CD4-positive, CD25-positive, alpha-beta regulatory T cell (primary cell): ENCODE measurements around the gene INVS. TPM values are rescaled to one million over a fixed set of nuclear protein-coding genes. Genes with fewer than 3 reads are reported as not detected.

Experiments
- ATAC-seq, 2 donors: fragments of 150-1000 bp; cut with Tn5 transposase; one replicate each; pipeline ENCODE4 v1.10.0; 2021; ENCODE audit warnings: low read depth in 2 of 2, moderate number of reproducible peaks in 2 of 2, moderate library complexity in 1 of 2
- DNase-seq, 3 donors: peaks; one replicate each; pipeline versions ENCODE4 v3.0.0 to v3.0.0-alpha.2; 2012 to 2022; ENCODE audit warnings: mixed read lengths in 1 of 3
- H3K27ac ChIP-seq: one replicate; pipeline ENCODE4 v1.7.0; 2013; ENCODE audit warnings: mild to moderate bottlenecking, low read length; ENCODE audit not compliant: insufficient read depth, poor library complexity, severe bottlenecking
- H3K27me3 ChIP-seq: one replicate; pipeline ENCODE4 v1.7.0; 2013; ENCODE audit warnings: low read length; ENCODE audit not compliant: control insufficient read depth, insufficient read depth
- H3K36me3 ChIP-seq: one replicate; pipeline ENCODE4 v1.7.0; 2013; ENCODE audit warnings: mild to moderate bottlenecking, low read length, moderate library complexity; ENCODE audit not compliant: control insufficient read depth, insufficient read depth
- H3K4me1 ChIP-seq: 2 replicates; pipeline ENCODE4 v1.7.0; 2013; ENCODE audit warnings: mild to moderate bottlenecking, low read length; ENCODE audit not compliant: insufficient read depth, control insufficient read depth, poor library complexity, severe bottlenecking
- H3K4me3 ChIP-seq: one replicate; pipeline ENCODE4 v1.7.0; 2013; ENCODE audit warnings: low read depth, mild to moderate bottlenecking, low read length, moderate library complexity
- H3K9me3 ChIP-seq, 2 experiments: 1 replicate in 1 of 2; 2 replicates in 1 of 2; pipeline ENCODE4 v1.7.0; 2013; ENCODE audit warnings: low read length in 2 of 2, mild to moderate bottlenecking in 1 of 2, moderate library complexity in 1 of 2; ENCODE audit not compliant: control insufficient read depth in 2 of 2
- H3K27ac Mint-ChIP-seq, 3 donors: one replicate each; pipeline ENCODE4 v1.8.0; 2020 to 2022; ENCODE audit warnings: mild to moderate bottlenecking in 3 of 3, mixed read lengths in 3 of 3, moderate library complexity in 2 of 3
- H3K27me3 Mint-ChIP-seq: one replicate; pipeline ENCODE4 v1.8.0; 2022; ENCODE audit warnings: mild to moderate bottlenecking, mixed read lengths
- H3K36me3 Mint-ChIP-seq: one replicate; pipeline ENCODE4 v1.8.0; 2020; ENCODE audit warnings: mixed read lengths
- H3K4me1 Mint-ChIP-seq, 4 donors: one replicate each; pipeline ENCODE4 v1.8.0; 2020 to 2022; ENCODE audit warnings: mixed read lengths in 4 of 4, mild to moderate bottlenecking in 1 of 4
- H3K4me3 Mint-ChIP-seq, 4 donors: one replicate each; pipeline ENCODE4 v1.8.0; 2020 to 2022; ENCODE audit warnings: mild to moderate bottlenecking in 4 of 4, mixed read lengths in 4 of 4, moderate library complexity in 3 of 4
- H3K9me3 Mint-ChIP-seq, 7 donors: one replicate each; pipeline ENCODE4 v1.8.0; 2020 to 2022; ENCODE audit warnings: mixed read lengths in 7 of 7, mild to moderate bottlenecking in 3 of 7, moderate library complexity in 2 of 7
- polyA plus RNA-seq, 4 donors: library from polyadenylated mRNA; unstranded; fragments of 300-500 nt; fragmentation: Illumina TruSeq; gene quantifications; one replicate each; pipeline ENCODE4 v1.2.3, GENCODE V29; 2021
- total RNA-seq: library from RNA; stranded (reverse); gene quantifications from one replicate; pipeline ENCODE4 v1.2.3, GENCODE V29; 2022

The INVS gene, protein sequence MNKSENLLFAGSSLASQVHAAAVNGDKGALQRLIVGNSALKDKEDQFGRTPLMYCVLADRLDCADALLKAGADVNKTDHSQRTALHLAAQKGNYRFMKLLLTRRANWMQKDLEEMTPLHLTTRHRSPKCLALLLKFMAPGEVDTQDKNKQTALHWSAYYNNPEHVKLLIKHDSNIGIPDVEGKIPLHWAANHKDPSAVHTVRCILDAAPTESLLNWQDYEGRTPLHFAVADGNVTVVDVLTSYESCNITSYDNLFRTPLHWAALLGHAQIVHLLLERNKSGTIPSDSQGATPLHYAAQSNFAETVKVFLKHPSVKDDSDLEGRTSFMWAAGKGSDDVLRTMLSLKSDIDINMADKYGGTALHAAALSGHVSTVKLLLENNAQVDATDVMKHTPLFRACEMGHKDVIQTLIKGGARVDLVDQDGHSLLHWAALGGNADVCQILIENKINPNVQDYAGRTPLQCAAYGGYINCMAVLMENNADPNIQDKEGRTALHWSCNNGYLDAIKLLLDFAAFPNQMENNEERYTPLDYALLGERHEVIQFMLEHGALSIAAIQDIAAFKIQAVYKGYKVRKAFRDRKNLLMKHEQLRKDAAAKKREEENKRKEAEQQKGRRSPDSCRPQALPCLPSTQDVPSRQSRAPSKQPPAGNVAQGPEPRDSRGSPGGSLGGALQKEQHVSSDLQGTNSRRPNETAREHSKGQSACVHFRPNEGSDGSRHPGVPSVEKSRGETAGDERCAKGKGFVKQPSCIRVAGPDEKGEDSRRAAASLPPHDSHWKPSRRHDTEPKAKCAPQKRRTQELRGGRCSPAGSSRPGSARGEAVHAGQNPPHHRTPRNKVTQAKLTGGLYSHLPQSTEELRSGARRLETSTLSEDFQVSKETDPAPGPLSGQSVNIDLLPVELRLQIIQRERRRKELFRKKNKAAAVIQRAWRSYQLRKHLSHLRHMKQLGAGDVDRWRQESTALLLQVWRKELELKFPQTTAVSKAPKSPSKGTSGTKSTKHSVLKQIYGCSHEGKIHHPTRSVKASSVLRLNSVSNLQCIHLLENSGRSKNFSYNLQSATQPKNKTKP
- total RNA-seq (20.5 TPM), polyA plus RNA-seq (1 to 10 TPM; 5.7 to 6.4 (median 6.1) TPM)

DNA sequence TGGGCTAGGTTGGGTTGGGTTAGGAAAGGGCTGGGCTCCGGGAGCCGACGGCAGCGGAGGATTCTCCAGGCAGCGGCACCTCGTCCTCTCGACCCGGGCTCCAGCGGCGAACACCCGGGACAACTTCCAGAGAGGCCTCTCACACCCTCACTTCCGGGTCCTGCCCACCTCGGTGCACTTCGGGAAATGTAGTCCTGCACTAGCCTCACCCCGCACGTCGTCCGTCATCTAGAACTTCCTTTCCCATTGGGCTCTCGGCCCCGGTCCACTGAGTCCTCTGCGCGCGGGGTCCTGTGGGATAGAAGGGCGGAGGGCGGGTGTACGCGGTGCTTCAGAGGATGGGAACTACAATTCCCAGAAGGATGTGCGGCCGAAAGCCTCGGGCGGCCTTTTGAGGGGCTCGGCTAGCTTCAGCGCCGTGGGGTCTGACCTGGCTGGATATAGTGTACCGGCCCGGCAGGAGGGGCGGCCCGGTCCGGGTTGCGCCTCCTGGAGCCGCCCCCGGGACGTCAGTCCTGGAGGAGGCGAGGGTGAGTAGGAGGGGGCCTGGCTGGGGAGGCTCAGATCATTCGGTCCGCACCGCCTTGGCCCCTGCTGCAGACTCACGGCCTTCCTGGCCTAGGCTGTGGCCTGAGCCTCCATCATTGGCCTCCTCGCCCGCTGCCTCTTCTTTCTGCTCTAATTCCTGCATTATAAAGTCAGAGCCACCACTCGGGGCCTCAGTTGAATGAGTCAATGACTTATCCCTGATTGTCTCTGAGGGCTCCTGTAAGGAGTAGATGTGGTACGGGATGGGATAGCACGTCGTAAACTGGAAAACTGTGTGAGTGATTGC lies at the start of gene INVS, which contains the start of gene ERP44:
Gene INVS (plus strand): TSS at position 357 of the 835 bp plus-strand sequence. CDS start 5,279 bp downstream, outside the sequence.
Gene ERP44 (minus strand): TSS at position 114 of the 835 bp plus-strand sequence. CDS start 160 bp downstream, outside the sequence.
- Histone ChIP-seq H3K4me3 (peak within 1 kb of the TSS; percentile 92), H3K4me1 (peaks cover 35% of the 10 kb centered on the region), H3K36me3 (peaks cover 2% of the 10 kb centered on the region), H3K27ac (peak within 1 kb of the TSS; percentile 81), H3K27me3 (no peaks in the 10 kb centered on the region), H3K9me3 (no peaks in the 10 kb centered on the region)
- DNase-seq (peak; percentile 96 to 99 (median 98)), ATAC-seq (peak; percentile 99 to 100)
- H3K4me1 Mint-ChIP-seq, result peaks cover 20 to 45% (median 26%) of the 10 kb centered on the region in 4 donors
- no peaks in the 10 kb centered on the region for H3K27me3 Mint-ChIP-seq
- peak within 1 kb of the TSS; percentile 96 to 99 (median 99) for H3K27ac Mint-ChIP-seq
- H3K9me3 Mint-ChIP-seq, result no peaks in the 10 kb centered on the region
- H3K4me3 Mint-ChIP-seq, result peak within 1 kb of the TSS; percentile 99 to 100 (median 99)
- peaks cover 3% of the 10 kb centered on the region for H3K36me3 Mint-ChIP-seq

DNA sequence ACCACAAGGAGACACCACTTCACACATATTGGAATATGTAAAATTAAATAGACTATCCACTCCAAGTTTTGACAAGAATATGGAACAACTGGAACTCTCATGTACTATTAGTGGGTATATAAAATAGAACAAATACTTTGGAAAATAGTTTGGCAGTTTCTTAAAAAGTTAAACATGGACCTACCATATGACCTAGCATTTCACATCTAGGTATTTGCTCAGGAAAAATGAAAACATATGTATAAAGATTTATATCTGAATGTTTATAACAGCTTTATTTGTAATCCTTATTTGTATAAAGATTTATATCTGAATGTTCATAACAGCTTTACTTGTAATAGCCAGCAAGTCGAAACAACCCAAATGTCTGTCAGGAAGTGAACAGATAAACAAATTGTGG lies 49.5 kb upstream of the INVS start:
- ATAC-seq (no peak), DNase-seq (no peak)
- H3K27ac ChIP-seq, result no peak overlapping the region
- peaks cover 40% of the 10 kb centered on the region for H3K36me3 ChIP-seq
- peaks cover 12 to 28% (median 21%) of the 10 kb centered on the region in 4 donors for H3K4me1 Mint-ChIP-seq
- H3K4me3 ChIP-seq, result no peak overlapping the region
- no peaks in the 10 kb centered on the region for H3K4me1 ChIP-seq
- peaks cover 24% of the 10 kb centered on the region for H3K36me3 Mint-ChIP-seq
- no peaks in the 10 kb centered on the region for H3K9me3 ChIP-seq
- H3K9me3 Mint-ChIP-seq, result peaks cover 0 to 2% (median 0%) of the 10 kb centered on the region in 7 donors
- H3K4me3 Mint-ChIP-seq, result no peak overlapping the region
- no peak overlapping the region for H3K27ac Mint-ChIP-seq
- no peaks in the 10 kb centered on the region for H3K27me3 ChIP-seq
- H3K27me3 Mint-ChIP-seq, result no peaks in the 10 kb centered on the region

DNA sequence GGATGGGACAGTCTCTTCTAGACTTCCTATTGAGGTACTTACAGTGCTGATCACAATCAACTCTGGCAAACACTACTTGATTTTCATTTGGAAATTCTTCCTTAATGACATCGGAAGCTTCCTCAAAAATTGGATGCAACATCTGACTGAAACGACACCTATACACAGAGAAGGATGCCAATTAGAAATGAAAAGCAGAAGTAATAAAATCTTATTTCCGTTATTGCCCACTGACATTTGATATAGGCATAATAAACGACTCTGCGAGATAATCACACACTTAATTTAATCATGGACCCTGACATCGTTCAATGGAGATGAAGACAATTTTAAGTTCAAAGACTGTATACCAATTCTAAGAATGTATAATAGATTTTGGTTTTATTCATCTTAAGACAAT lies 46.7 kb upstream of the INVS start:
- DNase-seq (no peak), ATAC-seq (no peak)
- H3K4me1 Mint-ChIP-seq, result peaks cover 5 to 22% (median 11%) of the 10 kb centered on the region in 4 donors
- H3K27me3 Mint-ChIP-seq, result no peaks in the 10 kb centered on the region
- H3K27me3 ChIP-seq, result no peaks in the 10 kb centered on the region
- no peaks in the 10 kb centered on the region for H3K4me1 ChIP-seq
- peaks cover 49% of the 10 kb centered on the region for H3K36me3 ChIP-seq
- peaks cover 23% of the 10 kb centered on the region for H3K36me3 Mint-ChIP-seq
- no peak overlapping the region for H3K4me3 Mint-ChIP-seq
- no peaks in the 10 kb centered on the region for H3K9me3 ChIP-seq
- peak overlapping the region in 1 of 3 donors; percentile 53 for H3K27ac Mint-ChIP-seq
- H3K27ac ChIP-seq, result no peak overlapping the region
- no peak overlapping the region for H3K4me3 ChIP-seq
- no peaks in the 10 kb centered on the region for H3K9me3 Mint-ChIP-seq

DNA sequence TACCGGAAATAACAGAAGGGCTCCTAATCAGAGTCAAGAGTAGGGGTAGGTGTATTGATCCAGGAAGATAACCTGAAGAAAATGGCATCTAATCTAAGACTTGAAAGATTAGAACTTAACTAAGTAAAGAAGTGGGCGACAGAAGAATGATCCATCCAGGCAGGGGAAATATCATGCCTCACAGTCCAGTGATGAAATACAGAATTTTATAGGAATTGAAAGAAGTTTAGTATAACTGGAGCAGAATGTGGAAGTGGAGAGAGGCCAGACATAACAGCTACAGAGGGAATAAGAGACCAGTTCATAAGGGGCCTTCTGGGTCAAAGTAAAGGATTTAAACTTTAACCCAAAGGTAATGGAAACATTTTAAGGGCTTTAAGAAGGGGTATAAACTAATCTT lies 42.5 kb upstream of the INVS start:
- Histone ChIP-seq H3K27me3 (no peaks in the 10 kb centered on the region), H3K4me3 (no peak overlapping the region), H3K27ac (no peak overlapping the region), H3K36me3 (peaks cover 45% of the 10 kb centered on the region), H3K4me1 (no peaks in the 10 kb centered on the region), H3K9me3 (no peaks in the 10 kb centered on the region)
- ATAC-seq (no peak), DNase-seq (no peak)
- peak overlapping the region in 1 of 3 donors; percentile 62 for H3K27ac Mint-ChIP-seq
- peaks cover 24% of the 10 kb centered on the region for H3K36me3 Mint-ChIP-seq
- H3K27me3 Mint-ChIP-seq, result no peaks in the 10 kb centered on the region
- peaks cover 0 to 25% (median 16%) of the 10 kb centered on the region in 4 donors for H3K4me1 Mint-ChIP-seq
- no peaks in the 10 kb centered on the region for H3K9me3 Mint-ChIP-seq
- no peak overlapping the region for H3K4me3 Mint-ChIP-seq

DNA sequence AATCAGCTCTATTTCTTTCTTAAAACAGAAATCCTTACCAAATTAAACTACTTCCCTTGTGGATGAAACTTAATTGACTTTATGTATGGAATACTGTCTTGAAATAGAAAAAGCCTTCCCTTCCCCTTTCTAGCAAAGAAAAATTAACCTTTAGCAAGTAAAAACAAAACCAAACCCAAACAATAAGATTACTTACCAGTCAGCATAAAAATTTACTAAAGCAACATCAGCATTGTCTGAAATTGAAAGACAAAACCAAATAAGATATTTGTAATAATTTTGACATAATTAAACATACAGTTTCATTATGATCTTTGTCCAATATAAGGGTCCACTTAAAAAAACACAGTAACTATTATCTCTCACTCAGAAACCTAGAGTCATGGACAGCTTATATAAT lies 41.4 kb upstream of the INVS start:
- Histone ChIP-seq H3K4me3 (no peak overlapping the region), H3K27ac (no peak overlapping the region), H3K36me3 (peaks cover 36% of the 10 kb centered on the region), H3K27me3 (no peaks in the 10 kb centered on the region), H3K4me1 (no peaks in the 10 kb centered on the region), H3K9me3 (no peaks in the 10 kb centered on the region)
- H3K27ac Mint-ChIP-seq, result no peak overlapping the region
- H3K4me3 Mint-ChIP-seq, result no peak overlapping the region
- DNase-seq (no peak), ATAC-seq (no peak)
- peaks cover 18% of the 10 kb centered on the region for H3K36me3 Mint-ChIP-seq
- H3K27me3 Mint-ChIP-seq, result no peaks in the 10 kb centered on the region
- peaks cover 0 to 21% (median 18%) of the 10 kb centered on the region in 4 donors for H3K4me1 Mint-ChIP-seq
- no peaks in the 10 kb centered on the region for H3K9me3 Mint-ChIP-seq

DNA sequence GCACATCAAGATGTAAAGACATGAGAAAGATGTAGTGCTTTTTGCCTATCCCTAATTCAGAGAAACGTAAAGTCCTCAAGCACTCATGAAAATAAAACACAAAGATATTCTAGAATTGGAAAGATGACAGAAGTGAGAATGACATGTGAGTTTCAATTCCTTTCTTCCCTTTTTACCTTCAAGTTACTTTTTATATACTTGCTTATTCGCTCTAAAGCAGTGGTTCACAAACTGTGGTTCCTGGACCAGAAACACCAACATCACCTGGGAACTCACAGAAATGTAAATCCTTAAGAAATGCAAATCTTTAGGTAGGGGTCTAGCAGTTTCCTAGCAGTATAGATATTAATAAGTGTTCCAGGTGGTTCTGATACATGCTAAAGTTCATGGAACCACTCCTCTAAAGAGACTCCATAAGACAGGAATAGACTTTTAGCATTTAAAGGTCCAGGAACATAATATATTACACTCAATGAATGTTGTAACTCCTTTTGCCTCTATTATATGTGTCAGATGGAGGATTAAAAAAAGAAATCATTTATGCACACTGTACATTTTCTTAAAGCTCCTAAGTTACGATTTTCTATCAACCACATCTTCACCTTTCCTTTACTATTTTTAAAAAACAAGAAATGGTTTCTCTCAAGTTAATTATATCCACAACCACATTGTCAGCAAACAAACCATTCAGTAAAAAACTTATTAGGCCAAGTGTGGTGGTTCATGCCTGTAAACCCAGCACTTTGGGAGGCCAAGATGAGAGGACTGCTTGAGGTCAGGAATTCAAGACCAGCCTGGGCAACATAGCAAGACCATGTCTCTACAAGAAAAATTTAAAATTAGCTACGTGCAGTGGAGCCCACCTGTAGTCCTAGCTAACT lies 40.1 kb upstream of the INVS start:
- Mint-ChIP-seq H3K9me3 (no peaks in the 10 kb centered on the region), H3K4me1 (peaks cover 10 to 28% (median 20%) of the 10 kb centered on the region in 4 donors), H3K27me3 (no peaks in the 10 kb centered on the region), H3K36me3 (peaks cover 18% of the 10 kb centered on the region), H3K27ac (peak overlapping the region in 2 of 3 donors; percentile 2 to 18), H3K4me3 (no peak overlapping the region)
- Histone ChIP-seq H3K4me3 (no peak overlapping the region), H3K27ac (no peak overlapping the region), H3K9me3 (no peaks in the 10 kb centered on the region), H3K27me3 (no peaks in the 10 kb centered on the region), H3K4me1 (no peaks in the 10 kb centered on the region), H3K36me3 (peaks cover 36% of the 10 kb centered on the region)
- no peak for ATAC-seq
- DNase-seq, result no peak
